Hematopoietic multipotent progenitor cell treated with erythropoietin and hydrocortisone succinate and interleukin-3 and kit ligand, for 4 days (in vitro differentiated cells): ENCODE data around the gene ZFHX3.
"Not testable (repeated sequence)": the region's sequence is repeated elsewhere in the genome, so short reads cannot be mapped to it uniquely, and the experiment has no call there.

Experiments
- DNase-seq: peaks from one replicate; pipeline ENCODE4 v3.0.0-alpha.2; 2015

The ZFHX3 gene

DNA sequence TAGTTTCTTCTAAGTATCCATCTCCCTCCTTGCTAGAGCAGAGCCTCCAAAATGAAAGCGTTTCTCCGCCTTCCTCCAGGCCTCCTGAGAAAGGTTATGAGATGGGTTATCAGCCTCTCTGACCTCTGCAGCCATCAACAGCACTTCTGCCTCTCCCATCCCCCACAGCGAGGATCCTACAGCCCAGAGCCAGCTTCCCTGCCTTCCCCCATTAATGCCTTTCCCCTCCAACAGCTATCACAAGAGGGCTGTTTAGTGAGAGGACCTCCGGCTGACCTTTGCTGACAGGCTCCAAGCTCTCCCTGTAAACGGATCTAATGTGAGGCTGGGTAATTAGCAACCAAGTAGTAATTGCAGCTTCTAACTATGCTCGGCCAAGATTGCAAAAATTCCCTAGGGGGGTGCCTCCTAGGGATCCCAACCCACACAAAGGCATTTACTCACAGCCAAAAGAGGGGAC, 55.8 kb downstream of the ZFHX3 start:
- no peak for DNase-seq

- no peak for DNase-seq
Observed at GRCh38 chr16:72991644-72992043, 56.3 kb downstream of the ZFHX3 start.

DNA sequence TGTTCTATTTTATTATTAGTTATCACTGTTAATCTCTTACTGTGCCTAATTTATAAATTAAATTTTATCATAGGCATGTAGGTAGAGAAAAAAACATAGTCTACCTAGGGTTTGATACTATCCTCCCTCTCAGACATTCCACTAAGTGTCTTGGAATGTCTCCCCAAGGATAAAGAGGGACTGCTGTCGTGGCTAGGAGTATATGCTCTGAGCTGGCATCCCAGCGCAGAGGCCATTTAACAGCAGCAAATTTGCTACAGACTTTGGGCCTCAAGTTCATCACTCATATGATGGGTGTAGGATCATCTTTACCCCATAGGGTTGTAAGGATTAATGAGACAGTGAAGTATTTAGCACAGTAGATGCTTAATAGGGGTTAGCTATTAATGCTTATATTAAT, 56.7 kb downstream of the ZFHX3 start:
- DNase-seq: no peak

DNA sequence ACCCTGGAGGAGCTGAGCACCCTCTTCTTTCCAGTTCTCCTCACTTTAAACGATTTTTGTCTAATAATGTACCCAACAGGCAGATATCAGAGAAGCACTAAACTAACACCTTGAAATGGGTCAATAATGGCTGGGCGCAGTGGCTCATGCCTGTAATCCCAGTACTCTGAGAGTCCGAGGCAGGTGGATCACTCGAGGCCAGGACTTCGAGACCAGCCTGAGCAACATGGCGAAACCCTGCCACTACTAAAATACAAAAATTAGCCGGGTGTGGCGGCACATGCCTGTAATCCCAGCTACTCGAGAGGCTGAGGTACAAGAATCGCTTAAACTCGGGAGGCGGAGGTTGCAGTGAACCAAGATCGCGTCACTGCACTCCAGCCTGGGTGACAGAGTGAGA, 57.4 kb downstream of the ZFHX3 start:
- no peak for DNase-seq

DNA sequence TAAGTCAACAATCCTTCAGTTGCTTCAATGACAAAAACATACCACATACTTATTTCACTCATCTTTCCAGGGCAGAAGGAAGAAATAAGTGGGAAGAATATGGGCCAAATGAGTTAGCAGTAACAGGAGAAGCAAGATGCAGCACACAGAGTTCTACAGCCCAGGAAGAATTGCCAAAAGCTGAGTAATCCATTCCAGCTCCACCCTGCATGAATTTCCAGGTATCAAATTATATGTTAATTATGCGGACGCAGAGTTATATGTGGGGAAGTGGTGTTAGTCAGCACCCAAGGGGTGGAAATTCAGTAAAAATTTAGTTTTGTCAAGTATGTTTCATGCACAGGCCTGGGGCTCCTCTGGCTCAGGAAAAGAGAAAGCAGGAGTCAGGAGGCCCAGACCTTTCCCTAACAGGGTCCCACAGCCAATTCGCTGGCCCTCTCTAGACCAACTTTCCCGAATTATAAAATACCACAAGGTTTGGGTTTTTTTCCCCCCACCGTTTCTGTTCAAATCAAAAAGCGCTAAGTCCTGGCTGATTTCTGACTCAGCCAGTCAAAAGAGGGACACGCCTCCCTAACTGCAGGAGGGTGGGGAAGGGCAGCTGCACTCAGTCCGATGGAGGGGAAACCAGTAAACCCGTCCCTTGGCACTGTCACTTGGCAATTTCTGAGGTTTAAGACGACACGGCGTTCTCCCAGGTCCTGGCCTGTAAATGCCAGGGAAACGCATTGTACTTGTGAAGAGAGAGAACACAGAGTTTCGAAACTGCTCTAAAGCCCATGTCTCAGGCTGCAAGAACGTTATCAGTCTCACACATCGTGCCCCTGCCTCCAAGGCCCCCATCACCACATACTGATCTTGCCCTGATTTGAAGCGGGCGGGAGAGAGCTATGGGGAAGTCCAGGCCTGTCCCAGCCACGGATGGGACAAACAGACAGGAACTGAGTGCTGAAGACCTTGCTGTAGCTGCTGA, 58.1 kb downstream of the ZFHX3 start:
- DNase-seq: peak; percentile 79

- DNase-seq: not testable (repeated sequence)
Observed at GRCh38 chr16:72989203-72989578, 58.7 kb downstream of the ZFHX3 start.

DNA sequence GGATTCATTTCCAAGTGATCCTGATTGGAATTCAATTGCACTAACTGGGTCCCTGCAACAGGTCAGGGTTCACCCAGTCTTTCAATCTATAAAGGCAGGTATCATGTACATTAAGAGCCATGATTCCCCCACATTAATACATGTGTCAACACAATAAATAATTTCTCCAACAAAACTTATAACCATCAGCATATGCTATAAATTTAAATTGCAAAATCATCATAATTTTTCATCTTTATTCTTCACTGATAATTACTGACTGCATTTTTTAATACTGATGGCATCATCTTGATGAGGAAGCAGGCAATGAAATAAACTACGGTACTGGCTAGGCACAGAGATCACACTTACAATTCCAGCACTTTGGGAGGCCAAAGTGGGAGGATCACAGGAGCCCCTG, 59.4 kb downstream of the ZFHX3 start:
- no peak for DNase-seq

- no peak for DNase-seq
Observed at GRCh38 chr16:72987480-72987901, 60.4 kb downstream of the ZFHX3 start.

DNA sequence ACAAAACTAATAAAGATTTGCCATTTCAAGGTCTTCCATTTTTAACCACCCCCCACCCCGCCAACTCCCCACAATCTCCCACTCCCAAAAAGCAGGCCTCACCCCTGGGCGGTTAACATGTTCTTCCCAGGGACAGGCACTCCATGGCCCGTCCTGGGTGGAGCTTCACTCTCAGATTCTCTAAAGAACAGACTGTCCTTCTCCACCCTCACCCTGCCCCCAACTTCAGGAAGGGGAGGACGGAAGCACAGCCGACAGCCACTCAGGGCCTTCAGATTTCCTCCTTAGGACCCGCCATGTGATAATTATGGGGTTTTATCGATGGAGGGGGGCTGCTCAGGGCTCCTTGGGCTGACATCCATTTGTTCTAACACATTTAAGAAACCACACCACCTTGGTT, 61.9 kb downstream of the ZFHX3 start:
- DNase-seq: no peak

DNA sequence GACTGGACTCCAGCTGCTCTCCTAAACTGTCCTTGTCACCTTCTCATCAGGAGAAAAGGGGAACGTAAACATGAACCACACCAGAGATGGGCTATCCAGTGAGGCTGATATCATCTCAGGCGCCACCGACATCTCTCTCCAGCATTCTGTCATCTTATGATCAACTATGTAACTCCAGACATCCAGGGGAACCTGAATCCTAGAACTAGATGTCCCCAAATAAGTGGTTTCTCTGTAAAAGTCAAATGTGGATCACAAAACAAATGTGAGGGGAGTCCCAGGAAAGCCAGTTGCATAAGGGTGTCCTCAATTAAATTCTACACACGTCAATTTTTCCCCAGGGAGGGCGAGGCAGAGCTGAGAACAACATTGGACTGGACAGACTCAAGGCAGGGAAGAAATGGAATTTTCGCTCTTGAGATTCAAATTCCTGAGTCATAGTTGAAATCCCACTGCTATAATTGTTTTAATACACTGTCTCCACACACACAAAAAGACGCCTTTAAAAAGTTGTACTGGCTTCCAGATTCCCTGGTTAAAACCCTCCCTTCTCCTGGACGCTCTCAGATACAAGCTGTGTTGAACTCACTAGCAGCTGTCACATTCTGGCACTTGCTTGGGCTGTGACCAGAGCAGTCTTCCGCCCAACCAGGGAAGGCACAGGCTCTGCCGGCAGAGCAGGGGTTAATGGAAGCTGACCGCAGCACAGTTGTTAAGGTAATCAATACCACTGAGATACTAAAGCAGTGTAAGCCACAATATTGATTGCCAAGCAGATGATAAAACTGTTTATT, 62.6 kb downstream of the ZFHX3 start:
- no peak for DNase-seq

DNA sequence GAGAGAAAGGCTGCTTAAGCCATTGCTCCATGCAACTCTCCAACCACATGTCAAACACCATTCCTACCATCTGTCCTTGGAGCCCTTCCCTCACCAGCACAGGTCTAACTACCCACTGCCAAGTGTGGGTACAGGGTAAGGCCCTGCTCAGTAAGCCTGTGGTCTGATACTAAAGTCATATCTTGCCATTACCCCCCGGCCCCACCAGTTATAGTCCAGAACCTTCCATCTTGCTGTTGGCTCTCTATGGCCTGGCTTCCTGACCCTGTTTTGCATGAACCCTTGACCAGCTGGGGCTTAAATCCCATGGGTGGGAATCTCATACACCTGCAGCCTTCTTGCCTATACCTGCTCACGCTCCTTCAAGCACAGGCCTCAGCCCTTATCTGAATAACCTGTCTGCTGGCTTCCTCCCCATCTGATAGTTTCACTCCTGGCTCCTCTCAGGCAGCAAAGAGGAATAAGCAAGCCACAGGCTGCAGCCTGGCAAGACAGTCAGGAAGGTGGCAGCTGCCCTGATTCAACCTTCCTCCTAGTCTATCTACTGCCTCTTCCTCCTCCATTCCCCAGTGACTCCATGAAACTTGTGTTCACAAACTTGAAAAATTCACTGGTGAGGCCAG, 64.1 kb downstream of the ZFHX3 start:
- DNase-seq: no peak

DNA sequence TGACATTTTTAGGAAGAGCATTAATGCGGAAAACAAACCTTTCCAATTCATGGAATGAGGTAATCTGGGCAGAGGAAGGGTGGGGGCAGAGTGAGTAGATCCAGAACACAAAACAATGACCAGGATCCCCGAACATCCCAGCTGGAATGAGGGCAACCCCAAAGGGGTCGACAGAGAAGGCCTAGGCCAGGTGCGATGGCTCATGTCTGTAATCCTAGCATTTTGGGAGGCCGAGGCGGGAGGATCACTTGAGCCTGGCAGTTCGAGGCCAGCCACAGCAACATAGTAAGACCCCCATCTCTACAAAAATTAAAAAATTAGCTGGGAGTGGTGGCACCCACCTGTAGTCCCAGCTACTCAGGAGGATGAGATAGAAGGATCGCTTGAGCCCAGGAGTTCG, 64.7 kb downstream of the ZFHX3 start:
- no peak for DNase-seq

- no peak for DNase-seq
Observed at GRCh38 chr16:72979974-72980373, 68.0 kb downstream of the ZFHX3 start.

- no peak for DNase-seq
Observed at GRCh38 chr16:72978212-72978611, 69.7 kb downstream of the ZFHX3 start.

GRCh38 chr16:72977127-72977526, 70.8 kb downstream of the ZFHX3 start:
- DNase-seq: no peak

- no peak for DNase-seq
Observed at GRCh38 chr16:72976438-72977064, 71.4 kb downstream of the ZFHX3 start.

- DNase-seq: no peak
Observed at GRCh38 chr16:72975809-72976437, 72.0 kb downstream of the ZFHX3 start.

GRCh38 chr16:72974142-72974769, 73.7 kb downstream of the ZFHX3 start:
- DNase-seq: no peak

DNA sequence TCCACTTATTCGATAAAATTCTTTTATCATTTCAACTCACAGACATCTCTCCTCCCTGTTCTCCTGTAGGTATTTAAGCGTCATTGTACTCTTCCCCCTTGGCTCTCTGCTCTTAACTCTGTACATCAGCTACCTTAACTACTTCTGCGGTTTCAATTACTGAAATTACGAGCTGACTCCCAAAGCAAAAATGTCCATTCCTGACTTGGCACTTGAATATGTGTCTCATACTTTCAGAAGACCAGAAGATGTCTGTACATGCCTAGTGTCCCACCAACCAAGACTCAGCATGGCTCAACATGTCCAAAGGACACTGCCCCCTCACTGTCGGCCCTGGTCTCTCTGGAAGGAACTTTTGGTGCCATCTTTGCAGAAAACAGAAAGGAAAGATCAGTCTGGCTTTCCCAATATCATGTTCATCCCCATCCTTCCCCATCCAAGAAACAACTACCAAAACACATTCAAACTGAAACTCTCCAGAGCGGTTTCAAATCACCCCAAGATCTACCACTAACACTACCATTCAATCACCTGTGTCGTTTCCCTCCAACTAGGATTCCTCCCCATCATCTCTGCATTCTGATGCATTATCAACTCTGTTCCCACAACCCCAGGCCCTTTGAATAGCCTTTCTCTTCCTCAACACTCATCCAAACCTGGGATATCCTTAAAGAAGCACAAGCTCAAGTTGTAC, 74.9 kb downstream of the ZFHX3 start:
- DNase-seq: no peak

DNA sequence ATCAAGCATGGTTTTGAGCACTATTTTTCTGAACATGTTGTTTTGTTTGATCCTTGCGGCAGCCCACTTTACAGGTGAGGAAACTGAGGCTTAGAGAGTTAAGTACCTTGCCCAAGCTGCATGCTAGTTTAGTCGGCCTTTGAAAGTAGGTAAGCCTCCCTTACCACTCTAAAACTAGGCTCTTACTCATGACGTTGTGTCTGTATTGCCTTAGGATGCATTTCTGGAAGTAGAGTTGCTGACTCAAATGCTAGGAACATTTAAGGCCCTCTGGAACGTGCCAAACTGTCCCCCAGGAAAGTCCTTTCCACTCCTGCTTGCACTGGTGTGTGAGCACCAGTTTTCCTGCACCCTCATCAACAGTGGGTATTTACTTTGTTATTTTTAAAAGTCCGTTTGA, 76.6 kb downstream of the ZFHX3 start:
- DNase-seq: no peak

DNA sequence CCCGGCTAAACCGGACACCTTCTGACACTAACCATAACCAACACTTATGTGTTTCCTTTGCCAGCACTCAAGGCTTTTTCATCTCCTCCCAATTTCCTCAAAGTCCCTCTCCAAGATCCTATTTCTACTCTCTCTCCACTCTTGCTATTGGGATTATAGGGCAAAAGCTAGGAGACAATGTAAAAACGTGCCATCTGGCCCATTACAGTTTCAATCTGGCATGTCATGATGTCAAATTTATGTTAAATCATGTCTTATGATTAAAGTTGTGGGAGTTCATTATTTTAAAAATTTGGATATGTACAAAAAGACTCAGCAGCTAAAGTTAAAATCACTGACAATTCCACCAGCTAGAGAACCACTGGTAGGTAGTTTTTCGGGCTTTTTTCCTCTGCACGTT, 77.3 kb downstream of the ZFHX3 start:
- no peak for DNase-seq
